Heart left ventricle (tissue), 16 donors: Measurements from ENCODE around the gene RNFT2. TPM values are rescaled to one million over a fixed set of nuclear protein-coding genes. Genes with fewer than 3 reads are reported as not detected.

ENCODE experiments used
- ATAC-seq, 4 donors: fragments of 200-7000 bp; cut with Tn5 transposase; one replicate each; pipeline ENCODE4 v1.9.1; 2020 to 2022; ENCODE audit warnings: moderate library complexity in 4 of 4, mild to moderate bottlenecking in 3 of 4, moderate number of reproducible peaks in 1 of 4
- DNase-seq, 5 donors: peaks; one replicate each; pipeline ENCODE4 v3.0.0-alpha.2; 2020
- H3K27ac ChIP-seq, 12 donors: fragments of 200-600 bp; sonication (generic) in 4 of 12; one replicate each; pipeline versions ENCODE4 v1.5.0 to v1.8.0; 2016 to 2022; ENCODE audit warnings: mild to moderate bottlenecking in 2 of 12
- H3K27me3 ChIP-seq, 9 donors: fragments of 200-600 bp; sonication (generic) in 2 of 9; one replicate each; pipeline versions ENCODE4 v1.5.1 to v1.8.0; 2016 to 2022; ENCODE audit warnings: mild to moderate bottlenecking in 3 of 9
- H3K36me3 ChIP-seq, 9 donors: fragments of 200-600 bp; sonication (generic) in 2 of 9; one replicate each; pipeline versions ENCODE4 v1.5.0 to v1.8.0; 2018 to 2022; ENCODE audit warnings: mild to moderate bottlenecking in 2 of 9
- H3K4me1 ChIP-seq, 12 donors: fragments of 200-600 bp; sonication (generic) in 4 of 12; one replicate each; pipeline versions ENCODE4 v1.5.0 to v1.8.0; 2016 to 2022; ENCODE audit warnings: mild to moderate bottlenecking in 3 of 12
- H3K4me3 ChIP-seq, 12 donors: fragments of 200-600 bp; sonication (generic) in 4 of 12; one replicate each; pipeline versions ENCODE4 v1.5.0 to v1.8.0; 2017 to 2022; ENCODE audit warnings: mild to moderate bottlenecking in 9 of 12, moderate library complexity in 4 of 12
- H3K9me3 ChIP-seq, 12 donors: fragments of 200-600 bp; sonication (generic) in 4 of 12; one replicate each; pipeline versions ENCODE4 v1.5.0 to v1.8.0; 2016 to 2022; ENCODE audit warnings: mild to moderate bottlenecking in 1 of 12
- POLR2A ChIP-seq, 2 donors: fragments of 450-650 bp; IDR thresholded peaks; one replicate each; pipeline ENCODE4 v1.6.1; 2017; ENCODE audit warnings: antibody characterized with exemption in 2 of 2, mild to moderate bottlenecking in 2 of 2, moderate library complexity in 2 of 2
- WGBS, 4 donors: extraction: QIAGEN DNeasy Blood & Tissue Kit in 2 of 4; methylation state at CpG; one replicate each; pipeline versions ENCODE4 v1.1.5 to v1.1.7; 2013 to 2018; 5-methylcytosine and 5-hydroxymethylcytosine counted together
- intact Hi-C, 10 donors: fragments of 100-400 bp; cut with DNase I; formaldehyde crosslinking; loops; one replicate each; pipeline versions ENCODE4 v1.11.1 to v1.14.2; 2022
- polyA plus RNA-seq, 2 donors: library from polyadenylated mRNA; stranded (reverse); fragments of 200-250 nt; gene quantifications; one replicate each; pipeline ENCODE4 v1.2.3, GENCODE V29; 2013
- total RNA-seq, 9 donors: library from RNA; depleted of rRNA in 2 of 9; stranded (reverse); fragments of >200 nt in 2 of 9; fragmentation: NEBNext Ultra II Directional in 3 of 9; extraction: Animal tissue kit (Norgen Biotek cat#: 25700) in 3 of 9; gene quantifications; one replicate each; pipeline versions ENCODE4 v1.1.0 to v1.2.4, GENCODE V29; 2016 to 2023
- TF ChIP-seq, protein P1 (sequence below), 12 donors: fragments of 200-600 bp; sonication (generic) in 4 of 12; IDR thresholded peaks; one replicate each; pipeline versions ENCODE4 v1.5.0 to v1.8.0; 2018 to 2022; ENCODE audit warnings: antibody characterized with exemption in 12 of 12, mild to moderate bottlenecking in 5 of 12
- donor health status: ischemic (EF 13 %, LVEDD 7.1; RV severe dilation, severe dysfunction).
- donor health status: healthy with polysubstance abuse.
- donor health status: DM: no; HTN: yes; CAD: no.
- donor health status: DM: no; HTN: no; CAD: no.
- donor health status: ischemic (EF 25% LVEDD 6.9; RV normal size, moderate dysfunction).
- donor health status: ischemic (EF 25% LVEDD 5.7; RV mildly dilated, moderate dysfunction).
- donor health status: healthy.
- donor health status: DM: yes; HTN: yes; CAD: no.
- donor health status: ischemic (EF 35%, LVEDD 5.7; RV mildly dilated, moderate dysfunction).
- donor health status: nonischemic (EF 11% LVEDD 7.7; RV severe dilation, severe dysfunction).
- donor health status: DM: yes; HTN: yes; CAD: no.
- donor health status: PGD.
- donor health status: ischemic (EF 29% LVEDD 5.4; RV normal size, mild dysfunction).
- donor health status: nonischemic (EF 23%, LVEDD 6.1; RV moderate dilation, normal function).

The RNFT2 gene
- total and polyA plus RNA-seq, 11 donors, result 0.58 to 2.4 (median 1.6) TPM

DNA sequence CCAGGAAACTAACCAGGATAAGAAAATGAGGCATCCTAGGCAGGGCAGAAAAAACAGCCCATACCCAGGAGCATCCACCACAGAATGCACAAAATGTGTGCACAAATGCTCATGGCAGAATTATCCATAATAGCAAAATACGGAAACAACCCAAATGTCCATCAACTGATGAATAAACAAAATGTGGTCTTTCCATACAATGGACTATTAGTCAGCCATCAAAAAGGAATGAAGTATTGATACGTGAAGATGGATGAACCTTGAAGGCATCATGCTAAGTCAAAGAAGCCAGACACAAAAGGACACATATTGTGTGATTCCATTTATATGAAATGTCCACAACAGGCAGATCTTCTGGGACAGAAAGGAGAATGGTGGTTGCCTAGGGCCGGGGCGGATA is 124.1 kb downstream of the RNFT2 start:
- TF ChIP-seq POLR2A (IDR thresholded peaks at IDR 0.05), result no peak
- TF ChIP-seq, protein P1, sequence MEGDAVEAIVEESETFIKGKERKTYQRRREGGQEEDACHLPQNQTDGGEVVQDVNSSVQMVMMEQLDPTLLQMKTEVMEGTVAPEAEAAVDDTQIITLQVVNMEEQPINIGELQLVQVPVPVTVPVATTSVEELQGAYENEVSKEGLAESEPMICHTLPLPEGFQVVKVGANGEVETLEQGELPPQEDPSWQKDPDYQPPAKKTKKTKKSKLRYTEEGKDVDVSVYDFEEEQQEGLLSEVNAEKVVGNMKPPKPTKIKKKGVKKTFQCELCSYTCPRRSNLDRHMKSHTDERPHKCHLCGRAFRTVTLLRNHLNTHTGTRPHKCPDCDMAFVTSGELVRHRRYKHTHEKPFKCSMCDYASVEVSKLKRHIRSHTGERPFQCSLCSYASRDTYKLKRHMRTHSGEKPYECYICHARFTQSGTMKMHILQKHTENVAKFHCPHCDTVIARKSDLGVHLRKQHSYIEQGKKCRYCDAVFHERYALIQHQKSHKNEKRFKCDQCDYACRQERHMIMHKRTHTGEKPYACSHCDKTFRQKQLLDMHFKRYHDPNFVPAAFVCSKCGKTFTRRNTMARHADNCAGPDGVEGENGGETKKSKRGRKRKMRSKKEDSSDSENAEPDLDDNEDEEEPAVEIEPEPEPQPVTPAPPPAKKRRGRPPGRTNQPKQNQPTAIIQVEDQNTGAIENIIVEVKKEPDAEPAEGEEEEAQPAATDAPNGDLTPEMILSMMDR (IDR thresholded peaks at IDR 0.05), result no peak
- no peaks in the 10 kb centered on the region for H3K9me3 ChIP-seq
- no peak overlapping the region for H3K4me3 ChIP-seq
- 82 to 98% (median 96%) methylated on average over 4 of the region's 4 CpGs for WGBS, 4 donors
- ATAC-seq (no peak), DNase-seq (no peak)
- no peaks in the 10 kb centered on the region for H3K36me3 ChIP-seq
- no peak overlapping the region for H3K27ac ChIP-seq
- intact Hi-C loops, result no loop called here
- H3K4me1 ChIP-seq, result peaks cover 0 to 21% (median 6%) of the 10 kb centered on the region in 12 donors
- peaks cover 0 to 6% (median 0%) of the 10 kb centered on the region in 9 donors for H3K27me3 ChIP-seq

DNA sequence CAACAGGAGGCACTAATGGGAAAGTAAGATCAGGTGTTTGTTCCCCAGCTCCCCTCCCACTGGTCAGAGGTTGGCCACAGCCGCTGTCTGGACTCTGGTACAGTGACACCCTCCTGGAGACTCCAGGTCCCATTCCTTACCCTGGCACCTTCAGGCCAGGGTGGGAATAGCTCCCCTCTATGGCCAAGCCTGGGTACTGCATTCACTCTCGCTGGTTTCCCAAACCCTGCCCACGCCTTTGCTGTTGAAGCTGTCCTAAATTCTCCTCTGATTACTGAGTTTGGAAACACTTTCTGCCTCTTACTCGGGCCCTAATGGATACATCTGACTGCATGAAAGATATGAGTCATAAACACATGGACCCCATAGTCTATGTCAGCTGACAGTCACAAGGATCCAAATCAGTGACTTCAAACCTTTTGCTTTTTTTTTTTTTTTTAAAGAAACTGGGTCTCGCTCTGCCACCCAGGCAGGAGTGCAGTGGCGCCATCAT is 125.2 kb downstream of the RNFT2 start:
- TF ChIP-seq, protein P1 (IDR thresholded peaks at IDR 0.05), result peak in 6 of 12 donors; percentile 8 to 39 (median 25)
- TF ChIP-seq POLR2A (IDR thresholded peaks at IDR 0.05), result no peak
- H3K9me3 ChIP-seq, result no peaks in the 10 kb centered on the region
- H3K4me3 ChIP-seq, result no peak overlapping the region
- intact Hi-C loops, result no loop called here
- DNase-seq (no peak), ATAC-seq (no peak)
- no peaks in the 10 kb centered on the region for H3K36me3 ChIP-seq
- peaks cover 0 to 3% (median 0%) of the 10 kb centered on the region in 9 donors for H3K27me3 ChIP-seq
- WGBS, 4 donors, result 60 to 72% (median 65%) methylated on average over 6 of the region's 6 CpGs
- H3K27ac ChIP-seq, result no peak overlapping the region
- peaks cover 0 to 21% (median 6%) of the 10 kb centered on the region in 12 donors for H3K4me1 ChIP-seq

DNA sequence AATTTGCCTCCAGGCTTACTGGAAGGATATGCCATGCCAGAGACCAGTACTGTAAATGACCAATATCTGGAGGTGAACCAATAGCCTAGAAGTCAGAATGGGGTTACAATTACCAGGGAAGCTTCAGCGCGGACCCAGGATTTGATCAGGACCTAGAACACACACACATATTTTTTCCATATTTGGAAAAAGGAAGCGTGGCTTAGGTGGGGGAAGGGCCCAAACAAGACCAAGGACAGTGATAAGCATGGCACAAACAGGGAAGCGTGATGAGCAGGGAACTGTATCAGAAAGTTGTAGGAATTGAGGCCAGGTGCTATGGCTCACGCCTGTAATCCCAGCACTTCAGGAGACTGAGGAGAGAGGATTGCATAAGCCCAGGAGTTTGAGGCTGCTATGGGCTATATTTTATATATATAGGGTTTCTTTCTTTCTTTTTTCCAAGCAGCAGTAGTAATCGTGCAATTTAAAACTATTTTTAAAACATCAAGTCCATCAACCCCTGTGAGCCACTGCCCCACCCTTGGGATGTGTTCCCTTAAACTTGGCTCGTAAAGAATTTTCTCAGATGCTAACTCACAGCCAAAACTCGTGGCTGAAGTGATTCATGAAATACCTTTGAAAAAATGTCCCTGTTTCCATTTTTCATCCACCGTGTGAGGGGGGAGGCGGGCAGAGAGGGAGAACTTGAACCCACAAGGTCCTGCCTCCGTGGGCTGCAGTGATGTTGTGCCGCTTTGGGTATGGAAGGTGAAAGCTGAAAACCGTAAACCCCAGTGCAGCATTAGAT is 126.5 kb downstream of the RNFT2 start:
- 62 to 75% (median 68%) methylated on average over 13 of the region's 13 CpGs for WGBS, 4 donors
- intact Hi-C loops, result no loop called here
- H3K9me3 ChIP-seq, result no peaks in the 10 kb centered on the region
- H3K27ac ChIP-seq, result no peak overlapping the region
- TF ChIP-seq, protein P1 (IDR thresholded peaks at IDR 0.05), result no peak
- TF ChIP-seq POLR2A (IDR thresholded peaks at IDR 0.05), result no peak
- H3K4me3 ChIP-seq, result no peak overlapping the region
- peaks cover 0 to 21% (median 6%) of the 10 kb centered on the region in 12 donors for H3K4me1 ChIP-seq
- H3K27me3 ChIP-seq, result peaks cover 0 to 3% (median 0%) of the 10 kb centered on the region in 9 donors
- no peaks in the 10 kb centered on the region for H3K36me3 ChIP-seq
- DNase-seq (no peak), ATAC-seq (no peak)

DNA sequence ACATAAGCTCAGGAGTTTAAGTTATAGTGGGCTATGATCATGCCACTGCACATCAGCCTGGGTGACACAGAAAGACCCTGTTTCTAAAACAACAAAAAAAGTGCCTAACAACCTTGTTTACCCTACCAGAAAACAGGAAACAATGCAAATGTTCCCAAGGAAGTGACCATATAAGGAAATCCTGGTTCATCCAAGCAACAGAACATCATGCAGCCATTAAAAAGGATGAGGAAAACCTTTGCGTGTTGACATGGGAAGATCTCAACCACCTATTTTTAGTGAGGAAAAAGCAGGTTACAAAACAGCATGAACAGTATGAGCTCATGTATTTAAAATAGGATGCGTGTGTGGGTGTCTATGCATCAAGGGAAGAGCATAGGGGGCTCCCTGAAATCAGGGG is 129.4 kb downstream of the RNFT2 start:
- Histone ChIP-seq H3K4me3 (no peak overlapping the region), H3K27ac (no peak overlapping the region), H3K4me1 (no peaks in the 10 kb centered on the region), H3K36me3 (no peaks in the 10 kb centered on the region), H3K9me3 (no peaks in the 10 kb centered on the region), H3K27me3 (peaks cover 0 to 7% (median 0%) of the 10 kb centered on the region in 9 donors)
- 87 to 91% (median 89%) methylated on average over 2 of the region's 2 CpGs for WGBS, 4 donors
- intact Hi-C loops, result no loop called here
- TF ChIP-seq POLR2A (IDR thresholded peaks at IDR 0.05), result no peak
- TF ChIP-seq, protein P1 (IDR thresholded peaks at IDR 0.05), result no peak
- ATAC-seq (no peak), DNase-seq (no peak)
